HepG2 (cell line): ENCODE data around the gene GPR55. TPM values are rescaled to one million over a fixed set of nuclear protein-coding genes. Genes with fewer than 3 reads are reported as not detected.

ENCODE experiments used
- ATAC-seq: fragments of 200-7000 bp; cut with Tn5 transposase; 3 replicates; pipeline ENCODE4 v1.9.1; 2020; ENCODE audit warnings: mild to moderate bottlenecking, moderate library complexity
- BruUV-seq: library from RNA; stranded (reverse); fragments of 400-500 nt; replicated peaks from 2 replicates; lab custom pipeline; 2021; lab: Mats Ljungman, UMichigan
- CTCF ChIA-PET: fragments of 300-600 bp; formaldehyde crosslinking; extraction: SDS; loops from one replicate; lab custom pipeline; 2021; ENCODE audit warnings: low total read pairs, inconsistent platforms, low intra/inter-chr PET ratio; lab: Yijun Ruan, JAX
- POLR2A ChIA-PET: fragments of 350-600 bp; sonication (Branson Sonifier 250); formaldehyde crosslinking; loops from one replicate; lab custom pipeline; 2020; ENCODE audit warnings: antibody characterized with exemption, inconsistent platforms; lab: Yijun Ruan, JAX
- DNase-seq: peaks from one replicate; pipeline ENCODE4 v3.0.0-alpha.2; 2015; ENCODE audit warnings: low spot score
- FAIRE-seq: peaks from 3 replicates; lab custom pipeline; 2011; peaks lifted over from hg19 to GRCh38; lab: Jason Lieb, UNC
- H2AFZ ChIP-seq: one replicate; pipeline ENCODE4 v1.6.1; 2011; ENCODE audit warnings: low read length, inconsistent platforms
- H3K27ac ChIP-seq: fragments of 300-600 bp; 3 replicates; pipeline ENCODE4 v1.8.0; 2011; ENCODE audit warnings: mixed run types, mild to moderate bottlenecking, mixed read lengths, low read length, inconsistent platforms; ENCODE audit not compliant: insufficient read depth; ENCODE audit errors: extremely low read length
- H3K27me3 ChIP-seq, 2 experiments: fragments of 200-600 bp in 1 of 2; 2 replicates in 1 of 2; 3 replicates in 1 of 2; pipeline versions ENCODE4 v1.6.0 to v1.8.0; 2011; ENCODE audit warnings: low read length in 2 of 2, mild to moderate bottlenecking in 2 of 2, moderate library complexity in 2 of 2, inconsistent platforms in 1 of 2; ENCODE audit not compliant: insufficient read depth in 2 of 2, control insufficient read depth in 1 of 2
- H3K36me3 ChIP-seq, 2 experiments: fragments of 200-600 bp in 1 of 2; replicated peaks in 1 of 2; 2 replicates in 1 of 2; 3 replicates in 1 of 2; pipeline versions ENCODE4 v1.5.1 to v1.8.0; 2011; ENCODE audit warnings: low read length in 2 of 2, inconsistent platforms in 1 of 2; ENCODE audit not compliant: insufficient read depth in 2 of 2, control insufficient read depth in 1 of 2
- H3K4me1 ChIP-seq: 2 replicates; pipeline ENCODE4 v1.5.1; 2012; ENCODE audit warnings: low read length, inconsistent platforms; ENCODE audit not compliant: insufficient read depth
- H3K4me2 ChIP-seq: 2 replicates; pipeline ENCODE4 v1.6.0; 2011; ENCODE audit warnings: low read depth, low read length, inconsistent platforms
- H3K4me3 ChIP-seq, 3 experiments: fragments of 200-600 bp in 1 of 3; sonication (generic), shearing (Covaris generic) in 1 of 3; replicated peaks in 1 of 3; 2 replicates each; pipeline ENCODE4 v1.5.1; 2011 to 2016; ENCODE audit warnings: low read length in 3 of 3, inconsistent platforms in 2 of 3, low read depth in 2 of 3, mild to moderate bottlenecking in 2 of 3, control low read depth in 1 of 3, mixed read lengths in 1 of 3; ENCODE audit not compliant: insufficient read depth in 1 of 3
- H3K79me2 ChIP-seq: one replicate; pipeline ENCODE4 v1.6.1; 2011; ENCODE audit warnings: low read length, inconsistent platforms; ENCODE audit not compliant: insufficient read depth
- H3K9ac ChIP-seq: 2 replicates; pipeline ENCODE4 v1.6.0; 2011; ENCODE audit warnings: mild to moderate bottlenecking, low read depth, low read length, inconsistent platforms; ENCODE audit not compliant: insufficient read depth
- H3K9me3 ChIP-seq: 2 replicates; pipeline ENCODE4 v1.5.1; 2012; ENCODE audit warnings: mild to moderate bottlenecking, low read length
- H4K20me1 ChIP-seq: 2 replicates; pipeline ENCODE4 v1.6.0; 2011; ENCODE audit warnings: inconsistent platforms, mild to moderate bottlenecking, low read length, moderate library complexity; ENCODE audit not compliant: insufficient read depth
- AGO2 ChIP-seq: fragments of 200-400 bp; formaldehyde crosslinking; optimal IDR thresholded peaks from 2 replicates; pipeline ENCODE3; 2017; ENCODE audit warnings: mild to moderate bottlenecking, low read depth, low read length, moderate library complexity
- ASH2L ChIP-seq: fragments of 300-600, 200-600 bp; sonication (generic); IDR thresholded peaks from 2 replicates; pipeline ENCODE4 v1.7.0; 2017; ENCODE audit warnings: low read depth, mild to moderate bottlenecking, moderate library complexity, mixed read lengths, low read length; ENCODE audit not compliant: insufficient read length
- CHD4 ChIP-seq: fragments of 200-600 bp; sonication (generic); IDR thresholded peaks from 2 replicates; pipeline ENCODE4 v1.7.0; 2017; ENCODE audit warnings: mild to moderate bottlenecking, low read length, borderline replicate concordance
- KAT8 ChIP-seq: IDR thresholded peaks from 2 replicates; pipeline ENCODE4 v1.6.1; 2016; ENCODE audit warnings: missing genetic modification reagents, missing compliant biosample characterization
- MBD4 ChIP-seq: IDR thresholded peaks from 2 replicates; pipeline ENCODE4 v1.6.1; 2012; ENCODE audit warnings: low read length, inconsistent platforms, borderline replicate concordance
- MXD1 ChIP-seq: sonication (generic); formaldehyde crosslinking; IDR thresholded peaks from 2 replicates; pipeline ENCODE4 v1.4.0; 2020; ENCODE audit warnings: mild to moderate bottlenecking, missing genetic modification reagents
- NPAS2 ChIP-seq: sonication (generic); formaldehyde crosslinking; IDR thresholded peaks from 2 replicates; pipeline ENCODE4 v1.8.0; 2022; ENCODE audit warnings: mild to moderate bottlenecking, missing genetic modification reagents, borderline replicate concordance
- NR2C2 ChIP-seq: sonication (generic); formaldehyde crosslinking; IDR thresholded peaks from 2 replicates; pipeline ENCODE4 v1.4.0; 2020; ENCODE audit warnings: missing genetic modification reagents, mild to moderate bottlenecking, moderate library complexity, borderline replicate concordance
- PAF1 ChIP-seq: IDR thresholded peaks from 2 replicates; pipeline ENCODE4 v1.6.1; 2016; ENCODE audit warnings: missing genetic modification reagents, missing compliant biosample characterization
- POLR2AphosphoS5 ChIP-seq: IDR thresholded peaks from 2 replicates; pipeline ENCODE4 v1.6.1; 2012; ENCODE audit warnings: low read depth, low read length
- RFX1 ChIP-seq: fragments of 450-650 bp; IDR thresholded peaks from 2 replicates; pipeline ENCODE4 v1.6.1; 2017
- SNRNP70 ChIP-seq: fragments of 200-400 bp; formaldehyde crosslinking; IDR thresholded peaks from 2 replicates; pipeline ENCODE4 v1.6.1; 2017; ENCODE audit warnings: mild to moderate bottlenecking, low read depth, low read length, moderate library complexity
- TAF1 ChIP-seq: sonication (generic); formaldehyde crosslinking; IDR thresholded peaks from 2 replicates; pipeline ENCODE4 v1.4.0; 2020; ENCODE audit warnings: missing genetic modification reagents
- ZBTB40 ChIP-seq, 2 experiments: fragments of 450-650 bp in 1 of 2; sonication (generic) in 1 of 2; formaldehyde crosslinking in 1 of 2; IDR thresholded peaks; 2 replicates each; pipeline versions ENCODE4 v1.6.1 to v1.8.0; 2016 to 2022; ENCODE audit warnings: antibody characterized with exemption in 1 of 2, mild to moderate bottlenecking in 1 of 2, missing genetic modification reagents in 1 of 2
- ZNF24 ChIP-seq: fragments of 450-650 bp; IDR thresholded peaks from 2 replicates; pipeline ENCODE4 v1.6.1; 2017; ENCODE audit warnings: antibody characterized with exemption, mild to moderate bottlenecking
- ZNF331 ChIP-seq: sonication (generic); formaldehyde crosslinking; IDR thresholded peaks from 2 replicates; pipeline ENCODE4 v1.4.0; 2020; ENCODE audit warnings: missing genetic modification reagents
- ZNF44 ChIP-seq: sonication (generic); formaldehyde crosslinking; IDR thresholded peaks from 2 replicates; pipeline ENCODE4 v1.5.1; 2020; ENCODE audit warnings: mild to moderate bottlenecking, missing genetic modification reagents
- WGBS: methylation state at CpG from one replicate; pipeline ENCODE4 v1.1.6; 2017; ENCODE audit warnings: low lambda C conversion rate; 5-methylcytosine and 5-hydroxymethylcytosine counted together
- in situ Hi-C: cut with HindIII; loops from 2 replicates; pipeline ENCODE4 v1.10.0; 2017; ENCODE audit warnings: low pct_unique_long_range_greater_than_20kb; ENCODE audit not compliant: extremely low pct_ligation_motif_present
- intact Hi-C: fragments of 100-400 bp; cut with micrococcal nuclease; formaldehyde crosslinking; loops from one replicate; pipeline ENCODE4 v1.10.0; 2022; ENCODE audit not compliant: unreplicated experiment
- polyA plus RNA-seq, 8 experiments: library from polyadenylated mRNA; depleted of rRNA in 3 of 8; stranded (reverse) in 7 of 8; unstranded in 1 of 8; fragments of >200 nt; fragmentation: Illumina TruSeq in 4 of 8; extraction: Trizol in 4 of 8; gene quantifications; 2 replicates each; pipeline versions ENCODE4 v1.2.1 to v1.2.3, GENCODE V29; 2011 to 2016; ENCODE audit warnings: low read depth in 4 of 8, missing spikeins in 1 of 8, mixed read lengths in 1 of 8; ENCODE audit not compliant: insufficient read depth in 1 of 8
- total RNA-seq, 5 experiments: library from RNA; depleted of rRNA; stranded (reverse); fragments of >200 nt; fragmentation: Illumina TruSeq; extraction: Trizol; gene quantifications; 2 replicates each; pipeline ENCODE4 v1.2.3, GENCODE V29; 2016; ENCODE audit warnings: low read depth in 1 of 5

Gene GPR55
- total and polyA plus RNA-seq, 2 of the 13 experiments (the other 11 are each of a cell fraction or from before 2014, with no cell fraction given) = not detected

- in situ Hi-C loops = no loop called here
- no peak overlapping the region for H3K4me2 ChIP-seq
- DNase-seq (no peak), FAIRE-seq (no peak), ATAC-seq (peak; percentile 13; the same call in 1 of the 3 replicates)
- no peaks in the 10 kb centered on the region for H3K4me1 ChIP-seq
- CTCF ChIA-PET = no interaction called here
- 51% methylated on average over 4 of the region's 9 CpGs for WGBS
- TF ChIP-seq POLR2AphosphoS5 (no peak), CHD4 (no peak), ZBTB40 (IDR thresholded peaks at IDR 0.05) (no peak), ZBTB40 (CRISPR knock-in tag; IDR thresholded peaks at IDR 0.05) (no peak), NR2C2 (CRISPR knock-in tag) (no peak), NPAS2 (CRISPR knock-in tag) (no peak), SNRNP70 (no peak), AGO2 (no peak), ZNF331 (CRISPR knock-in tag) (no peak), KAT8 (CRISPR knock-in tag) (no peak), ZNF44 (CRISPR knock-in tag) (no peak), PAF1 (CRISPR knock-in tag) (no peak), ZNF24 (no peak), TAF1 (no peak), MXD1 (CRISPR knock-in tag) (no peak), ASH2L (no peak), MBD4 (no peak), RFX1 (no peak)
- no peaks in the 10 kb centered on the region for H3K36me3 ChIP-seq
- no peaks in the 10 kb centered on the region for H3K79me2 ChIP-seq
- no peak overlapping the region for H3K4me3 ChIP-seq
- no peaks in the 10 kb centered on the region; the same call in 1 of the 2 replicates for H3K9me3 ChIP-seq
- H3K27ac ChIP-seq = no peak overlapping the region
- POLR2A ChIA-PET = no interaction called here
- H3K9ac ChIP-seq = no peak overlapping the region
- peaks cover 2 to 60% of the 10 kb centered on the region in 2 experiments for H3K27me3 ChIP-seq
- H4K20me1 ChIP-seq = no peaks in the 10 kb centered on the region; the same call in 1 of the 2 replicates
- no TSS peak for BruUV-seq
- no peak overlapping the region for H2AFZ ChIP-seq
- intact Hi-C loops = no loop called here
These were observed 15.4 kb upstream of the GPR55 start for GRCh38 chr2:230940471-230940815.
